GM19397 (cell line): ENCODE data around the gene USO1.
"Not testable (repeated sequence)": the region's sequence is repeated elsewhere in the genome, so short reads cannot be mapped to it uniquely, and the experiment has no call there.

ENCODE experiments used
- ATAC-seq: cut with Tn5 transposase; IDR thresholded peaks from one replicate; pipeline ENCODE4 v1.9.1; 2021; ENCODE audit warnings: mild to moderate bottlenecking, moderate library complexity; ENCODE audit not compliant: unreplicated experiment

Gene USO1

DNA sequence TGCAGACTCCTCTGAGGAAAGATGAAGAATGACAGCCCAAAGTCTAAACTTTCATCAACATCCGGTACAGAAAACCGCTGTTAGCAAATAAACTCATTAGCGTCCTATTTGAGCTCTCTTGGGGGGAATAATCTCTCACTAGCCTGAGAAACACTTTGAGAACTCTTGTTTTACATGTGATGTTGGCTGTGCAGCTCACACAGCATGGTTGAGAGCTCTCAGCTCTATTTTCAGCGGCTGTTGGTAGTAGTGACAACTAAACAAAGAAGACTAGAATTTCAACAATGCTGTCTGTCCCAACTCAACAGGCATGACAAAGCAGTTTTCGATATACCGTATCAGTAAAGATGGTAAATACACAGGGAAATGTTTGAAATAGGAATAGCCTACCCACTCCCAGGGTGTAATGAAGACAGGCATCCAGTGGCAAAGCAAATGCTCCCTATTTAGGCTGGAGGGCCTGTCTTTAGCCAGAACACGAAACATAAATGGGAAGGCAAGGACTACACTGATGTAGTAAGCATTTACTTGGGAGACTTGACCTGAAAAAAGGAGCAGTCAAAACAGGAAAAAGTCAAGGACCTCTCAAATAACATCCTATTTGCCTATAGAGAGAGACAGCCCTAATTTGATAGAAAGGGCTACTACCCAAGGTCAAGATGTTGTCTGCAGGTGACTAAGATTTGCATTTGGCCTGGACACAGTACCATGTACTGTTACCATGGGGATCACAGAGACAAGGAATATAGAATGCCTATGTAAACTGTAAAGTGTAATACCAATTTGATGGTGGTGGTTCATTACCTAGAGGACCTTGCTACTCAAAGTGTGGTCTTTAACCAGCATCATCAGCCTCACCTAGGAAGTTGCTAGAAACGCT, 117.5 kb downstream of the USO1 start:
- ATAC-seq = no peak

DNA sequence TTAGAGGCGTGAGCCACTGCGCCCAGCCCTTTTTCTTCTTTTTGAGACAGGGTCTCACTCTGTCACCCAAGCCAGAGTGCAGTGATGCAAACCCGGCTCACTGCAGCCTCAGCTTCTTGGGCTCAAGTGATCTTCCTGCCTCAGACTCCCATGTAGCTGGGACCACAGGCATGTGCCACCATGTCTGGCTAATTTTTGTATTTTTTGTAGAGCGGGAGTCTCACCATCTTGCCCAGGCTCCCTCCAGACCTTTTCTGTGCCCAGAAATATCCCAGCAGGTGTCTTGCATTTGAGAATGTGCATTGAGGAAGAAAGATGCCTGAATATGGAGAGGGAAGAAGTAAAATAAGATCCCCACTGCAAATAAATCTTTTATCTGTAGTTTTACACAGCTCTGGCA, 119.2 kb downstream of the USO1 start:
- ATAC-seq = no peak

DNA sequence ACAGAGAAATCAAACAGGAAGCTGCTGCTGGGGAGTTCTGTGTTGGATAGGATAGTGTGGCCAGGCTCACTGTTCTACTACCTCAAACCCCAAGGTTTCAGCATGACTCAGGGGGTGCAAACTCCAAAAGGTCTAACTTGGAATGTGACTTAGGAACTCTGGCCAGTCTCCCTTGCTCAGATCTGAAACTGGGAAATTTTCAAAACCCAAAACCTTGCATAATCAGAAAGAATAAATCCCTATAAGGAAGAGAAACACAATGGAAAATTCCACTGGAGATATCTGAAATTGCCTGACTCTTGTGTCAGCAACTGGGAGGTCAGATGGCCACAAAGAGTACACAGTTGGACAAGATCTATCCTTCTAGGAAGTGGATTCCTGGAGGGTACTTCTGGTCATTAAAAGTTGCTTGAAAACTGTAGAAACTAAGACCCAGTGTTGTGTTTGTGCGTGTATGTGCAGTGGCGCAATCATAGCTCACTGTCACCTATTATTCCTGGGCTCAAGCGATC, 119.8 kb downstream of the USO1 start:
- ATAC-seq = no peak

DNA sequence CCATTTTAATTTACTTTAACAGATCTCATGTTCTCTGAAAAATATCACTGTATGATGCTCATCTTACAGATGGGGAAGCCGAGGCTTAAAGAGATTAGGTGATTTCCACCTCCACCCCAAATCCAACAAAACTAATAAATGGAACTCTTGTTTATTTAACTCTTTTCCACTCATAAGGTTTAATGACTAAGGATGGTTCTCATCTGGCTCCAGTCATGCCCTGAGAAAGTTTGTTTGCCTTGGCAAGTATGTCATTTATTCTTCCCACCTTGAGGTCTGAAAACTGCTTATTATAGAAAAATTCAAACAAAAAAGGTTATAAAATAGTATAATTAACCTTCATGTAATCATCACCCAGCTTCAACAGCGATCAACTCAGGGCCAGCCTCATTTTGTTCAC, 121.6 kb downstream of the USO1 start:
- no peak for ATAC-seq

- ATAC-seq = not testable (repeated sequence)
Measured at GRCh38 chr4:75848171-75848760, 123.9 kb downstream of the USO1 start.

DNA sequence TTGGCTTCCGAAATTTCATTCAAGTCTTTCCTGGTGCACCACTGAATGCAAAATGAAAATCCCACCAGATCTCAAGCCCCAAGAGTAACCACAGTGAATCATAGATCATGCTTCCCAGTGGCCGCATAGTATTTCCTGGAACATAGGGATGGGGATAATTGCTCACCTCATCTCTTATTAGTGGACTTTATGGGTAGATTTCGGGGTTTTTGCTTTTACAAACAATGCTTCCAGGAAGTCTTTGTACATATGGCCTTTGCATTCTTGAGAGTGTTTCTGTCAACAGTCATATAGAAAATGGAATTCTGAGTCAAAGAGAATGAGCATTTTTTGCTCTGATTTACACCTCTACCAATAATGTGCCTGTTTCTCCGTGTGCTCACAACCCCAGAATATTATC, 124.5 kb downstream of the USO1 start:
- ATAC-seq = no peak

- ATAC-seq = no peak
Measured at GRCh38 chr4:75849461-75849860, 125.1 kb downstream of the USO1 start.

DNA sequence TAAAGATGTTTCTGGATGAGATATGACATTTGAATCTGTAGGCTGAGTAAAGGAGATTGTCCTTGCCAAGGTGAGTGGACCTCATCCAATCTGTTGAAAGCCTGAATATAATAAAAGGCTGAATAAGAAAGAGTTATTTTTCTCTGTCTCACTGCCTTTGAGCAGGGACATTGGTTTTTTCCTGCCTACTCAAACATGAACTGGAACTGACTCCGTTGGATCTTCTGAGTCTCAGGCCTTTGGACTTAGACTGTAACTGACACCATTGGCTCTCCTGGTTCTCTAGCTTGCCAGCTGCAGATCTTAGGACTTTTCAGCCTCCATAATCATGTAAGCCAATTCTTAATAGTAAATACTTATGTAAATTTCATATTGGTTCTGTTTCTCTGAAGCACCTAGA, 134.3 kb downstream of the USO1 start:
- no peak for ATAC-seq

- ATAC-seq = no peak
Measured at GRCh38 chr4:75860606-75861005, 136.2 kb downstream of the USO1 start.
